Measurements from ENCODE around the gene MRPS24.
A peak's percentile ranks its signal among the peaks of the same experiment; 100 is the strongest.
"Not testable (repeated sequence)": the region's sequence is repeated elsewhere in the genome, so short reads cannot be mapped to it uniquely, and the experiment has no call there.

The MRPS24 gene

DNA sequence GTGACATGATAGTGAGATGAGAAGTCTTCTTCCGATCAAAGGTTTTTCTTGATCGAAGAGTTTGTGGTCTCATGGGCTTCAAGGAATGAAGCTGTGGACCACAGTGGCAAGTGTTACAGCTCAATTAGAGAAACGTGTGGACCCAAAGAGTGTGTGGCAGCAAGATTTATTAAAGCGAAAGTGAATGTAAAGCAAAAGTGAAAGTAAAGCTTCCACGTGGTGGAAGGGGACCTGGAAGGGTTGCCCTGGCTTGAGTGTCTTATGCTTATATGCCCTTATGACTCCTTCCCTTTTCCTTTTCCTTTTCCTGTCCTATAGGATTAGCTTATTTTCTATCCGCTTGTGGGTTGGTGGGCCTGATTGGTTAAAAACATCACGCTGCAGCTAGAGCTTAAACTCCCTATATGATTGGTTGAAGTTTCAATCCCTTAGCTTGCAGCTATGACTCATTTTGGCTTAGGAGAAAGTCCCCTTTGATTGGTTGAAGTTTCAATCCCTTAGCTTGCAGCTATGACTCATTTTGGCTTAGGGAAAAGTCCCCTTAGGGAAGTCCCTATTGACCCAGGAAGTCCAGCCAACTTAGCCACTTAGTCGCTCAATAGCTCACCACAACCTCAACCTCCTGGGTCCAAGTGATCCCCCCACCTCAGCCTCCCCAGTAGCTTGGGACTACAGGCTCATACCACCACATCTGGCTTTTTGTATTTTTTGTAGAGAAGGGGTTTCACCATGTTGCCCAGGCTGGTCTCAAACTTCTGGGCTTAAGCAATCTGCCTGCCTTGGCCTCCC lies 34.7 kb downstream of the MRPS24 start:
- Mint-ChIP-seq H3K36me3 (ENCODE audit: low read depth) (peaks cover 7% of the 10 kb centered on the region), H3K4me1 (ENCODE audit: low read depth) (peaks cover 33% of the 10 kb centered on the region), H3K4me3 (peak overlapping the region; percentile 67), H3K27me3 (no peaks in the 10 kb centered on the region), H3K9me3 (peaks cover 6% of the 10 kb centered on the region), H3K27ac (peak overlapping the region; percentile 95)
- peak; percentile 69 for DNase-seq

DNA sequence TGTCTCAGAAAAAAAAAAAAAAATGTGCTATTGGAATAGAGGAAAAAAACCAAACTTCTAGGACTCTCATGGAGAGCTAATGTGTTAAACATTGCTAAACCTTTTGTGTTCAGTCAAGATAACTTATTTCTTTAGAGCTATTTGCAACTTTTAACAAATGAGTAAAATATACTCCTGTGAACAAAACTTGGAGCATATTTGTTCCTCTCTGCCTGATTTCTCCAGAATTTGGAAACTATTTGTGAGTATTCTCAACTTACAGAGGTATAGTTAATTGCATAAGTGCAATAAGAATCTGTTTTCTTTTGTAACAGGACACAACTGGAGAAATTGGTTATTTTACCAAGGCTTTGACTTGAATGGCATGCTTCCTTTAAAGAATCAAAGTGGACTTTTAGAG lies 38.4 kb downstream of the MRPS24 start:
- H3K27ac Mint-ChIP-seq; H3K9me3 Mint-ChIP-seq; H3K36me3 Mint-ChIP-seq (ENCODE audit: low read depth); H3K4me3 Mint-ChIP-seq; DNase-seq: not testable (repeated sequence)
- Mint-ChIP-seq H3K4me1 (ENCODE audit: low read depth) (peaks cover 25% of the 10 kb centered on the region), H3K27me3 (peaks cover 27% of the 10 kb centered on the region)

DNA sequence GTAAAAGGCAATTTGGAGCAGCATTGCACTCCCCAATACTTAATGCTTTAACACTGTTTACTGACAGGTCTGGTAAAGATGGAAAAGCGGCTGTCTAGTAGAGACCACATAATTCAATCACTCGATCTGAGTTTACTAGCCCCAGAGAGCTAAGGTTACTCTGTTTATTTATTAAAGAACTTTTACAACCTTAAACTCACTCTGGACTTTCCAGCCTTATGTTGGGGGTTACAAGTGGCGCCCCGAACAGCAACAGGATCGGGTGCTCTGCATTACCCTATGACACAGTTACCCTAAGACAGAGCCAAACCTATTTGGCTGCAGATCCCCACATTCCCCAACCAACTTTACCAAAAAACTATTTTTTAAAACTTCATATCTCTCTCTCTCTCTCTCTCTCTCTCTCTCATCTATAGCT lies 43.9 kb downstream of the MRPS24 start:
- no peak overlapping the region for H3K27ac Mint-ChIP-seq

DNA sequence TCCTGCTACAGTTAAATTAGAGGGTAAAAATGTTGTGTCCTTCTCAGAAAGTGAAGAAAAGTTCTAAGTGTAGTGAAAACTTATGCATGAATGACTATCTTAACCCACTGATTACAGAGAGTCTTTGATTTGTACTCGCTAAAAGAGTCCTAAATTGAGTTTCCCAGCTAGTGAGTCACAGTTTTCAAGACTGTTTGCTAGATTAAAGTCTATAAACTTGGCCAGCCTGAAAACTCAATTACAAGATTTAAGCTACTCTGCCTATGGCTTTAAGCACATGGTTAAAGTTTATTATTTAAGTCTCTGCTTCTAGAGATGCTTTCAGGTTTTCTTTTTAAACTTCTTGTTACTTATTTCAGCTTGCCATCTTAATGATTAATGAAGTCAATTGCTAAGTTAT lies 44.4 kb downstream of the MRPS24 start:
- no peaks in the 10 kb centered on the region for H3K36me3 Mint-ChIP-seq (ENCODE audit: low read depth)
- H3K4me3 Mint-ChIP-seq: no peak overlapping the region
- no peak overlapping the region for H3K27ac Mint-ChIP-seq
- no peaks in the 10 kb centered on the region for H3K4me1 Mint-ChIP-seq (ENCODE audit: low read depth)
- peaks cover 48% of the 10 kb centered on the region for H3K27me3 Mint-ChIP-seq
- no peak for DNase-seq
- no peaks in the 10 kb centered on the region for H3K9me3 Mint-ChIP-seq

More for the DNA sequence above, 43.9 kb downstream of the MRPS24 start:
- H3K9me3 Mint-ChIP-seq: no peaks in the 10 kb centered on the region
- H3K4me1 Mint-ChIP-seq (ENCODE audit: low read depth): no peaks in the 10 kb centered on the region
- DNase-seq: no peak
- H3K27me3 Mint-ChIP-seq: peaks cover 48% of the 10 kb centered on the region
- H3K36me3 Mint-ChIP-seq (ENCODE audit: low read depth): no peaks in the 10 kb centered on the region
- no peak overlapping the region for H3K4me3 Mint-ChIP-seq

DNA sequence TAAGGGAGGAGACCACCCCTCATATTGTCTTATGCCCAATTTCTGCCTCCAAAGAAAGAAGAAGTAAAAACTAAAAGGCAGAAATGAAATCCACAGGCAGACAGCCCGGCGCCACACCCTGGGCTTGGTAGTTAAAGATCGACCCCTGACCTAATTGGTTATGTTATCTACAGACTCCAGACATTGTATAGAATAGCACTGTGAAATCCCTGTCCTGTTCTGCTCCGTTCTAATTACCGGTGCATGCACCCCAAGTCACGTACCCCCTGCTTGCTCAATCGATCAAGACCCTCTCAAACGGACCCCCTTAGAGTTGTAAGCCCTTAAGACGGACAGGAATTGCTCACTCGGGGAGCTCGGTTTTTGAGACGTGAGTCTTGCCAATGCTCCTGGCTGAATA lies 44.8 kb downstream of the MRPS24 start:
- not testable (repeated sequence) for H3K4me1 Mint-ChIP-seq (ENCODE audit: low read depth); H3K4me3 Mint-ChIP-seq; DNase-seq; H3K9me3 Mint-ChIP-seq; H3K36me3 Mint-ChIP-seq (ENCODE audit: low read depth); H3K27ac Mint-ChIP-seq
- H3K27me3 Mint-ChIP-seq: peaks cover 48% of the 10 kb centered on the region

GRCh38 chr7:43823941-43824340 lies 45.4 kb downstream of the MRPS24 start:
- Mint-ChIP-seq H3K4me1 (ENCODE audit: low read depth) (no peaks in the 10 kb centered on the region), H3K4me3 (no peak overlapping the region)

DNA sequence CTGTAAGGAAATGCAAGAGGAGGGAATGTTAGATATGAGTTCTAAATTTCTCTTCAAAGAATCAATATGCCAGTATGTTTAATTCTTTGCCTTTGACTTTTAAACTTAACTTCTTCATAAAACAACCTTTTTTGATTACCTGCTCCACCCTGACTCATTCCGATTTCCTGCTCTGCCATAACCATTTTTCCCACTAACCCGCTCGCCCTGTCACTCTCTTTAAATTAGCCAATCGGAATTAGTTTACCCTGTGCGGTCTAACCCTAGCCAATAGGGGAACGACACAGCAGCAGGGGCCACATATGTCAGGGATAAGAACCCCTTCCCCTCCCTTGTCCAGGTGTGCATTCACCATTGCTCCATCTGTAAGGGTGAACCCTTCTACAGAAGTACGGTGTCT lies 45.9 kb downstream of the MRPS24 start:
- H3K4me1 Mint-ChIP-seq (ENCODE audit: low read depth); H3K4me3 Mint-ChIP-seq; DNase-seq; H3K9me3 Mint-ChIP-seq; H3K27ac Mint-ChIP-seq; H3K36me3 Mint-ChIP-seq (ENCODE audit: low read depth): not testable (repeated sequence)
- H3K27me3 Mint-ChIP-seq: peaks cover 38% of the 10 kb centered on the region

More at GRCh38 chr7:43823941-43824340, 45.4 kb downstream of the MRPS24 start:
- Mint-ChIP-seq H3K36me3 (ENCODE audit: low read depth) (no peaks in the 10 kb centered on the region), H3K27me3 (peaks cover 42% of the 10 kb centered on the region), H3K27ac (no peak overlapping the region), H3K9me3 (no peaks in the 10 kb centered on the region)
- DNase-seq: no peak
